Stimulated activated CD4-positive, alpha-beta T cell treated with anti-CD3 and anti-CD28 coated beads, Interleukin-12 subunit alpha, Interleukin-12 subunit beta, amount 100 ng/mL, for 48 hours (primary cell): Measurements from ENCODE around the gene NEURL1B.
A peak's percentile ranks its signal among the peaks of the same experiment; 100 is the strongest.

Source experiments
- DNase-seq, 3 donors: peaks; one replicate each; pipeline ENCODE4 v3.0.0-alpha.2; 2020; ENCODE audit warnings: low read depth in 2 of 3, low spot score in 1 of 3

NEURL1B gene

DNA sequence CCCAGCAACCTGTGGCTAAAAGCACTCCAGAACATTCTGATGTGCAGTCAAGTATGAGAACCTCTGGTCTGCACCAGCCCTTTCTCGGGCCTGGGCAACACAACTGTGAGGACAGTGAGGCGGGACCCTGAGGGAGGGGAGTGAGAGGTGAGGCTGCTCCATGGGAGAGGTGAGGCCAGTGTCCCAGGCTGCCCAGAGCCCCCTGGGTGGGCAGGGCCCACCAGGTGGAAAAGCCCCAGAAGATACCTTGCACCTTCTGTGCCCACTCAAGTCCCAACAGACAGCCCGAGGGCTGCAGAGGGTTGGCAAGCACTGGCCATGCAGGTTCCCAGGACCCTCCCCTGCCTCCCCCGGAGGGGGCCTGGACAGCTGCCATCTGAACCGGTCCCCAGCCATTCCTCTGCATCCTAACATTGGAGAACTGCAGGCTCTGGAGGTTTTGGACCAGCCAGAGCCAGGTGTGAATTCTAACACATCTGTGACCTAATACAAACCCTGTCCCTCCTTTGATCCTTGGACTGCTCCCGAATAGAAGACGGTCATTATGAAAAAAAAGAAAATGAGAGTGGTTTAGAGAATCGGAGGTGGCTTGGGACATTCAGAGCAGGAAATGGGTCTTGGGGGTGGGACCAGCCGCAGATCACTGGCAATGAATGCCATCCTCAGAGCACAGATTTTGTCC, 72.9 kb downstream of the NEURL1B start:
- no peak for DNase-seq

DNA sequence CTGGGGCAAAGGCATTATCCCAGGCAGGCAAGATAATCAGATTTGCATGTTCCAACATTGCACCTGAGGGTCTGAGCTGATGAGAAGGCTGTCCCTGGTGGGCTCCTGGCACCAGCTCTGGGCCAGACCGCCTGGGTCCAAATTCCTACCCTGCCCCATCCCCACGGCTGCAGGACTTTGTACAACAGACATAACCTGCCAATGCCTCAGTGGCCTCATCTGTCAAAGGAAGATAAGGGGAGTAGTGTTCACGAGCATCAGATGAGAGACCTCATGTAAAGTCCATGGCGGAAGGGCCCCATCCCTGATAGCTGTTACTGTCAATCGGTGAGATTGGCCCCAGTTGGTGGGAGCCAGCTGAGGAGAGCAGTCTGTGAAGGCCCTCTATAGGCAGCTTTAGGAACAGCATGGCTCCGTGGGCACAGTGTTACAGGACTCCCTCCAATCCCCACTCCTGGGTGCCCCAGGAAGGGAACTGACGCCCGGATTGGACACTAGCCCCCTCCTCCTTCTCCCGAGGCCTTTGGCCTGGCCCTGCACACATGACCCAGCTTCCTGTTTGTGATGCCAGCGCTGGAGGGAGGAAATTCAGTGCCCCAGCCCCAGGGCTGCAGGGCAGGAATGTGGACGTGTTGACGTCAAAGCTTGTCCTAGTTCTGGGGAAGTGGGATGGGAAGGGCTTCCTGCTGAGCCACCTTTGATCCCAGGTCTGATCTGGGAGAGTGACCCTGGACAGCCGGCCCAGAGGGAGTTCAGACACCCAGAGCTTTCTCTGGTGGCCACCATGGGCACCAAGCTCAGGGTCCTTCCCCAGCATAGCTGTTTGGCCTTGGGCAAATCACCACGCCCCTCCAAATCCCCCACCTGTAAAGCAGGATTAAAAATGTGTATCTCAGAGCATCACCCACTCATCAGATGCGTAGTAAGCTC, 73.7 kb downstream of the NEURL1B start:
- DNase-seq, result peak; percentile 28 to 69 (median 61)

DNA sequence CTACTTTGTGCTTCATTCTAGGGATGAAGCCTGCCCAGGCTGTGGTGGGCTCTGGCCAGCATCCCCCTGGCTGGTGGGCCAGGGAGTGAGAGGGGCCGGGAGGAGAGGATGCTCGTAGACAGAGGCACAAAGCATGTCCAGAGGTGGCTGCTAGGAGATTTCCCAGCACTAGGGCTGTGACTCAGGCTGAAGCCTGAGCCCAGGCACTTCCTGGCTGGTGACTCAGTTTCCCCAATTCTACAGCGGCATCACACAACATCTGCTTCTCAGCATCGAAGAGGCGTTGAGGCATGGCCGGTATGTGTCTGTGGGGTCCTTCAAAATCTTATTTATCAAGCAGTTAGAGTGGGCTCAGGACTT, 74.3 kb downstream of the NEURL1B start:
- DNase-seq, result no peak

DNA sequence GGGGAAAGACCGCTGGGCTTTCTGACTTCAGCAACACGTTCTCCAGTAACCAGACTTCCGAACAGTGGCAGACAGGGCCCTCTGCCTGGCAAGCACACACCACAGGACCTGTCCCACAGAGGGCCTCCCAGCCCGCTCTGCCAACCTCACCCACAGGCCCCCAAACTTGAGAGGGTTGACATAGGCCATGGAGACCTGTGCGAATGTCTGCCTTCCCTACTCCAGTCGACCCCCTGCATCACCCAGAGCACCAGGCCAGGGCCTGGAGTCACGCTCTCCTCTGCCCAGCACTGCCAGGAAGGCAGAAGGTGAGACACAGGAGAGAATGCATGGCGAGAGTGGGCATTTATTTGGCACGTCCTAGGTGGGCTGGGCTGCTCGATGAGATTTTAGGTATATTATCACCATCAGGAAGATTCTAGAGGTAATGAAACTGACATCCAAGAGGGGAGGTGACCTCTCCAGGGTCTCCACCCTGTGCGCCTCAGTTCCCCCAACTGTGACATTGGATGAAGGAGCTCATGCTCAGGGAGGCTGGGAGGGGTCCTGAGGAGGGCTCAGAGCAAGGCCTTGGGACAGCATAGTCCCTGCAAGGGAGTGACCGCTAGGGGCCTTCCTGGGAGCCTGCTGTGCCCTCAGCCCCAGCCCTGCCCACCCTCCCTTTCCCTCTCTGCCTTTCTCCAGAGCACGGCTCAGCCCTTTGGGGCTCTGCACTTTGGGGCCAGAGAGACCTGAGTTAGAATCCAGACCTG, 75.0 kb downstream of the NEURL1B start:
- no peak for DNase-seq

DNA sequence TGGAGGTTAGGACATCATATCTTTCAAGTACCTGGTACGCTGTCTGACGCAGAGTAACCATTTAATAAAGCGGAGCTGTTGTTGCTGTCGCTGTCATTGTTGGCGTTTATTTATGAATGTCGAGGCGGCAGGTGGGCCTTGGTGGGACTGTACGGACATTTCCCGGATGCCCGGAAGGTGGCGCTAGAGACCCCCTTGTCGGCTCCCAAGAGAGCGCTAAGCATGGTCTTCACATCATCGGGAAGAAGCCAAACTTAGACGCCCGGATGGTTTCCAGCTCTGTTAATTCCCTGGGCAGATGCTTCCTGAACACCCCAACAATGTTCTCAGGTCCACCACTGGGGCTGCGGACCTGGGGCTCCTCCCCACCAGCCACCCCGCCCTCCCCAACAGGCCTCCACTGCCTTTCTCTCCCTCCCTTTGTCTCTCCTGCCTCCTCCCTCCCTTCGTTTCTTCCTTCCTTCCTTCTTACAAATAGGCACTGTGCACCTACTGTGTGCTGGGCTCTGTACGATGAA, 75.8 kb downstream of the NEURL1B start:
- peak; percentile 60 to 80 (median 71) for DNase-seq

DNA sequence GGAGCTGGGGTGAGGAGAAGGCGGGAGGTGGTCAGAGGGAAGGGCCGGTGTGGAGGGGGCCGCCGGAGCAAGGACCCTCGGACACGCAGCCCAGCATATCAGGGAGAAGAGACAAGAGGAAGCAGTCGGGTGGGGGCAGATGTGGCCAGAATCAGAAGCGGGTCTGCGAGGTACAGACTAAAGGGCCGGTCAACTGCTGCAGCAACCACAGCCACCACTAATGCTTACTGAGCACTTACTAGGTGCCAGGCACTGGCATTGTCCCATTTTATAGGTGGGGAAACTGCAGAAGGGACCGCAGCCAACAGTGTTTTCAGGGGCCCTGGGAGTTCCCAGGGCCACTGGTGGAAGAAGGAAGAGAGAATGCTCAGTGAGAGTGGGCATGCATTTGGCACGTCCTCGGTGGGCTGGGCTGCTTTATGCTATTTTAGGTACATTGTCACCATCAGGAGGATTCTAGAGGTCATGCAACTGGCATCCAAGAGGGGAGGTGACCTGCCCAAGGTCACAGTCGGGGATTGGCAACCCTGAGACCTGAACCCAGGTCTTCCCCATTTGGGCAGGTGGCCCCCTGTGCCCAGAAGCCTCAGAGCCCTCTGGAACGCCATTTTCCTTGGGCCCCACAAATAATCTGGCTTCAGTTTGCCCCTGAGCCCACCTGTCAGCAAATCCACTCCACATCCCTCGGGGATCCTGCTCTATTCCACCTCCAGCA, 76.6 kb downstream of the NEURL1B start:
- no peak for DNase-seq

DNA sequence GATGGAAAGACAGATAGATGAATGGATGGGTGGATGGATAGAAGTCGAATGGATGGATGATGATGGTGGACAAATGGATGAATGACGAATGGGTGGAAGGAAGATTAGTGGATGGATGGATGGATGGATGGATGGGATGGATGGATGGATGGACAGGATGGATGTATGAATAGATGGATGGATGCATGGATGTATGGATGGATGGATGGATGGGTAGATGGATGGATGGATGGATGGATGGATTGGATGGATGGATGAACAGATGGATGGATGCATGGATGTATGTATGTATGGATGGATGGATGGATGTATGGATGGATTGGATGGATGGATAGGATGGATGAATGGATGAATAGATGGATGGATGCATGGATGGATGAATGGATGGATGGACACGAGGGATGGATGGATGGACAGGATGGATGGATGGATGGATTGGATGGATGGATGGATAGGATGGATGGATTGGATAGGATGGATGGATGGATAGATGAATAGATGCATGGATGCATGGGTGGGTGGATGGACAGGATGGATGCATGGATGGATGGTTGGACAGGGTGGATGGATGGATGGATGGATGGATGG, 77.6 kb downstream of the NEURL1B start:
- no peak for DNase-seq

DNA sequence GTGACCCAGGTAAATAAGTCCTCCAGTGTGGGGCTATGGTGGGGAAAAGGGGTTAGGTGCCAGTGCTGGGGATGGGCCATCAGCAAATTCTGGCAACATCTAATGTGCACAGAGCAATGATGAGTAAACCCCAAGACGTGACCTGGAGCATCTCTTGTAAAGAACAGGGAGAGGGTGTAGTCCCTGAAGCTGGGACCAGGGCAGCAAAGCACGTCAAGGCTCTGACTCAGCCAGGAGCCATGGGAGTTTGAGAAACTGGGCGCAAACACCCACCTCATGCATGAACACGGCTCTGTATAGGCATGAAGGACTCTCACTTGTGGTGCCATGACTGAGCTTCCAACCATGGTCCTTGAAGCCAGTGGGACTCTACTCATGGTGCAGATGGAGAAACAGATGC, 78.1 kb downstream of the NEURL1B start:
- DNase-seq, result no peak

DNA sequence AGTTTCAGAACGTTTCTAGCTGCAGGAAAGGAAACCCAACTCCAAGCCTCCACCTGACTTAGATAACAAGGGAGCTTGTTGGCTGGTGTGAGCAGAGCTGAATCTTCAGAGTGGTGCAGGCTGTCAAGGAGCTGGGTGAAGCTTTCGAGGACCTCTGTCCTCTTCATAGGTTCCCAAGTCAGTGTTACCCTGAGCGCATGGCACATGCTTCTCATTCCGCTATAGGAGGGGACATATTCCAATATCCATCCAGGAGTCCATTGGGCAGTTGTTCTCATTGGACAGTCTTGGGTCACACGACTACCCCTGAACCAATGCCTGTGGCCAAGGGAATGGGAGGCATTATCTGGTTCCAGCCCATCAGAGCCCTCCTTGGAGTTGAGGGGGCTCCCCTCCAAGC, 79.6 kb downstream of the NEURL1B start:
- DNase-seq, result no peak

DNA sequence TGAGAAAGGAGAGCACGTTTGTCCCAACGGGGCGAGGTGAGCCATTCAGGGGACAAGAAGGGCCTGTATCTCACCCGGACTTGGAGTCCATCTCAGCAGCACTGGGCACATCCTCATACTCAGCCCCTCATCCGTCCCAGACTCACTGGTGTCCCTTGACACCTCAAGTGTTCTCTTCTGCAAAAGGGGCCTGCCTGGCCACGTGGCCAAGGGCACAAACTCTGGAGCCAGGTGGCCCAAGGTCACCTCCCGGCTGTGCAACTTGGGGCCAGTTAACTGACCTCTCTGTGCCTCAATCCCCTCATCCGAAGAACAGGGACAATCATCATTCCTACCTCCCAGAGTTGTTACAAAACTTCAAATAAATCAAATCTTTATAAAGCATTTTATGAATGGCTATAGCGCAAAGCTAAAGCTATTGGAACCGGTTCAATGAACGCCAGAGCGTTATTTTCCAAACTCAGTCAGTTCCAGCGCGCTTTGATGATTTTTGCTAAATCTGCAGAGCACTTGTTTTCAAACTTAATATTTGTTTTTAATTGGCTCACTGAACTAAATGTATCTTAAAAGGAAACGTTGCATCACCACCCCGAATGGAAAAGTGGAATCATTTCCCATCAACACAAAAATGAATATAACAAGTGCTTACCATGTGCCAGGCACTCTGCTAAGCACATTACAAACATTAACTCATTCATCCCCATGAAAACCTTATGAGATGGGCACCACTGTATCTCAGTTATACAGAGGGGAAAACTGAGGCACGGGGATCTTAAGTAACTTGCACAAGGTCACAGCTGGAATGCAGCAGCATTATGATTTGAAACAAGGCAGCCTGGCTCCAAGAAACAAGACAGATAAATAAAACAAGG, 80.6 kb downstream of the NEURL1B start:
- no peak for DNase-seq

DNA sequence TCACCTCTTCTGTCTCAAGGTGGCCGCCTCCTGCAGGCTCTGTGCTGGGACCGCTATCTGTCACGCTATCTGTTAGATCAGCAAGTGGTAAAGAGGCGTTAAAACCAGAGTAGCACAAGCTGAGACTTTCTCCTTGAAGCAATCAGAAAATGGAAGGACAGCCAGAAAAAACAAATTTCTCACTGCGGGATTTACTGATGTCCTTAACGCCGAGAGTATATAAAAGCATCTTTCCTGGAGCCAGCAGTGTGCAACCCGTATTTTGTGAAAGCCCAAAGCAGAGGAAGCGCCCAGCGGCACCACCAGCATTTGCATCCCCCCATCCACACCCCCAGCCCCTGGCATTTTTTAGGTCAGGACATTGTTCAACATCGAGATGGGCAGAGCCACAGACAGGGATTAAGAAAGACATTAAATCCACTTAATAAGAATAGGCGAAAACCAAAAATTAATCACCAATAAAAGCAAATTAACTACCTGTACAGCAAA, 81.3 kb downstream of the NEURL1B start:
- peak in 1 of 3 donors; percentile 12 for DNase-seq

DNA sequence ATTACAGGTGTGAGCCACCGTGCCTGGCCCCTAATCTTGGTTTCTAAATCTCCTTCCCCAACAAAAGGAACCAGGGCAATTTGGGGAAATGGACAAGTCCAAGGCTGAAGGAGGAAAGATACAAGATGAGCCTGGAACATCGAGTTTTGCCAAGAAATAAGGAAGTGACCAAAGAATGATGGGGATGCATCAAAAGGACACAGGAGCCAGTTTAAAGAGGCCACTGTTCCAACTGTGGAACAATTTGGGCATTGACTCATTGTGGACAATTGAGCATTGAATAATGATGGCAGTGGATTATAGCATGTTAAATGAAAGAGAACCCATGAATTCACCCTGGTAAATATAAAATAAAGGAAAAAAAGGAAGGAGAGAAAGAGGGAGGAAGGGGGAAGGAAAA, 82.4 kb downstream of the NEURL1B start:
- DNase-seq, result no peak

DNA sequence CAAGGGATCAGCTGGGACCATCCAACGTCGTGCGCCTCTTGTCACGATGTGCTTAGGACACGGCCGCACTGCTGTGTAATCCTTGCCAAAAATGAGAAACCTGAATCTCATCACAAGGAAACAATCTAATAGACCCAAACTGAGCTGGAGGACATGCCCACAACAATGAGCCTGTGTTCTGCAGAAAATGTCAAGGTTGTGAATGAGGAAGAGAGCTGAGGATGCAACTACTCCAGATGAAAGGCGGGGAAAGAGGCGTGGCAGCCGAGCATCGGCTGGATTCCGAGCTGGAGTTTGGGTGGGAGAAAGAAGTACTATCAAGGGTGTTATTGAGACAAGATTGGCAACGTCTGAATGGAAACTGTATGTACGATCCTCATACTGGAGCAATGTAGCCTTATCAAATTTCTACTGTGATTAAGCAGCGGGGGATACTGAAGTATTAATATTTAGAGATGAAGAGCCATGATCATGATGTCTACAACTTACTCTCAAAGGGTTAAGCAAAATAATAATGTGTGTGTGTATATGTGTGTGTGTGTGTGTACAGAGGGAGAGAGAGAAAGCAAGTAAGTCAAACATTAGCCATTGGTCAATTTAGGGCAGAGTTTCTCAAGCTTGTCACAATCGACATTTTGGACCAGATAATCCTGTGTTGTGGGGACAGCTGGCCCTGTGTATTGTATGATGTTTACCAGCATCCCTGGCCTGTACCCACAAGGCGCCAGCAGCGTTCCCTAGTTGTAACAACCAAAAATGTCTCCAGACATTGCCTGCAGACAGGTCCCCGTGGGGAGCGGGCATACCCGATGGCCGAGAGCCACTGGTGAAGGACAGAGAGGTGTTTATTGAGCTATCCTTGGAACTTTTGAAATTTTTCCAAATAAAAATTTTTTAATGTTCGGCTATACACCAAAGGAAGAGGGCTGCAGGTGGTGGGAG, 83.5 kb downstream of the NEURL1B start:
- DNase-seq, result no peak

DNA sequence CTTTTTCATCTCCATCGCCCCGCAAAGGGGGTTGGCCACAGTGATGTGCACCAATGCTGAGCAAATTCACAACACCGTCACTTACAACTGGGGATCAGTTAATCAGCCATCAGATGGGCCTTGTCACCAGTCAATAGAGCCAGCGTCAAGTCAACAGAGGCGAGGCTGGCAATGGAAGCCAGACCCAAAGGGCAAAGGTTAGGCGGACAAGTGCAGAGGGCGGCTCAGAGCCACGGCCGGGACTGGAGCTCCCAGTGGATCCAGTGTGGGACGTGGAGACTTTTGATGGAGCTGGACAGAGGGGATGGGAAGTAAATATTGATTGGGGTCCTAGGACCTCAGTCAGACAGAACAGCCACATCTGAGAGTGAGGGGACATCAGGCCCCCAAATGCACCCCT, 84.2 kb downstream of the NEURL1B start:
- no peak for DNase-seq

DNA sequence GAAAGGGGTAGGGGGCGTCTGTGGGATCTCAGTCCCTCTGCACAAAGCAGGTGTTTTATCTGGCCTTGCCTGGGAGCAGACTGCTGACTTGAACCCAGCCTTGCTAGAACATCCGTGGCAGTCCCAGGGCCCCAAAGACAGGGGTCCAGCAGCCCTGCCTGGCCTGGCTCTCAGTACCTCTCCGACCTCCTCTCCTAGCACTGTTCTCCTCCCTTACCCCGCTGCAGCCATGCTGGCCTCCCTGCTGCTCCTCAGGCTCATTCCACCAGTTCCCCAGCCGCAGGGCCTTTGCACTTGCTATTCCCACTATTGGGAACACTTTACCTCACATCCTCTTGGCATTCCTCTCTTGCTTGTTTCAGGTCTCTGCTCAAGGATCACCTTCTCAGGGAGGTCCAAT, 84.7 kb downstream of the NEURL1B start:
- DNase-seq, result no peak

DNA sequence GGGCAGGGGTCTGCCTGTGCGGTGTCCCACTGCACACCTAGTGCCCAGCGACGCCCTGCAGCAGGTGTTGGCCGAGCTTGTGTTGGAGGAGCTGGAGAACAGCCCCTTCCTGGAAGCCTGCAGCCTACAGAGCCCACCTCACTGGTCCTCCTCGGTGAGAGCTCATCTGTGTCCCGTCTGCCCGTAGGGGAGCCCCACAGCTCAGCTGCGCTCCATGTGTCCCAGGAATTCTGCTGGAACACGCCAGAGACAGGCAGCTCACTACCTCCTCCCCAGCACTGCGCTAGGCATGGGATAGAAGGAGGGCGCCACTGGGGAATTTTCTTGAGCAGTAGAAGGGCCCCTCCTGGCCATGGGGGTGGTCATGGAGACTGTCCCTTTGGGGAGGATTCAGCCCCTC, 85.9 kb downstream of the NEURL1B start:
- no peak for DNase-seq

DNA sequence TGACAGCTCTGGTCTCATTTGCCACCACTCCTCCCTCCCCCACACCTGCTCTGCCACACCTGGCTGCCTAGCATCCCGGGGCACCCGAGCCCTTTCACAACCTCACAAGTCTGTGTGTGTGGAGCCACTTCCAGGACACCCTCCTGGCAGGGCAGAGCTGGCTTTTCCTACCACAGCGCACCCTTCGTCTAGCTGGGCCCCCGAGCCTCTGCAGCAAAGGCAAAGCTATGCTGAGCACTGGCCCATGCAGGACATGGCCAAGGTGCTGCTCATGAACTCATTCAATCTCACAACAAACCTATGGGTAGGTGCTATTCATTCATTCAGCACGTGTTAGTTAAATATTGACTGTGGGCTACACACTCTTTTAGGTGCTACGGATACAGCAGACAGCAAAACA, 86.5 kb downstream of the NEURL1B start:
- DNase-seq, result no peak

DNA sequence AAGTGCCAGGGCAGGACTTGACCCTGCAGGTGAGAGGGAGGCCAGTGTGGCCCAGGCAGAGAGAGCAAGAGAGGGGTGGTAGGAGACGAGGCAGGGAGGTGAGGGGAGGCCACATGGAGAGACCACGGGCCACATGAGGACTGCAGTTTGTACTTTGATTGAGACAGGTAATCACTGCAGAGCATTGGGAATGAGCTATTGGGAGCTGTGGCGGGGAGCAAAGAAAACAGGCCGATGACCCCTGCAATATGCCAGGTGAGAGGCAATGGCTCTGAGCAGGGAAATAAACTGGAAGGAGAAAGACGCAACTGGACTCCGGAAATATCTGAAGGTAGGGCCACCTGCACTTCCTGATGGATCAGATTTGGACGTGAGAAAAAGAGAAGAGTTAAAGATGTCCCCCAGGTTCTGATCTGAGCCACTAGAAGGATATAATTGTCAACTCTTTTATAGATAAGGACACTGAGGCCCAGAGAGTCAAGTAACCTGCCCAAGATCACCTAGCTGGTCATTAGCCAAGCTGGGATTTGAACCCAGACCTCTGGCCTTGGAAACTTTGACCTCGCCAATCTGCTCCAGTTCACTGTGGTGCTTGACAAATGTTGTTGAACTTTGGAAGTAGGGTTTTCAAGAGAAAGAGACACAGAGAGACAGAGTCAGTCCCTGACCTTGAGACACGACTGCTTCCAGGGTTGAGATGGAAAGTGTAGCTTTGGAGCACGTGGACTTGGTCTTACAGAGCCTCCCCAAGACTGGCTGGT, 87.6 kb downstream of the NEURL1B start:
- DNase-seq, result no peak
